Gastroesophageal sphincter (tissue), 3 donors: ENCODE data around the gene ZFR.

Source experiments
- CTCF ChIP-seq, 4 experiments: fragments of 200-600 bp in 2 of 4; fragments of 450-650 bp in 2 of 4; sonication (generic) in 1 of 4; IDR thresholded peaks; one replicate each; pipeline ENCODE4 v1.5.1; 2017 to 2019; ENCODE audit warnings: antibody characterized with exemption in 4 of 4, mild to moderate bottlenecking in 2 of 4, moderate library complexity in 2 of 4
- EP300 ChIP-seq: sonication (generic); formaldehyde crosslinking; IDR thresholded peaks from one replicate; pipeline ENCODE4 v1.6.1; 2017; ENCODE audit warnings: antibody characterized with exemption, mild to moderate bottlenecking
- POLR2A ChIP-seq, 2 donors: fragments of 450-650 bp; IDR thresholded peaks; one replicate each; pipeline ENCODE4 v1.6.1; 2017; ENCODE audit warnings: antibody characterized with exemption in 2 of 2, mild to moderate bottlenecking in 2 of 2, moderate library complexity in 1 of 2
- POLR2AphosphoS5 ChIP-seq: sonication (generic); formaldehyde crosslinking; IDR thresholded peaks from one replicate; pipeline ENCODE4 v1.6.1; 2017; ENCODE audit warnings: antibody characterized with exemption

- TF ChIP-seq CTCF (IDR thresholded peaks at IDR 0.05), result no peak
- TF ChIP-seq POLR2AphosphoS5, result no peak
- no peak for TF ChIP-seq POLR2A (IDR thresholded peaks at IDR 0.05)
- TF ChIP-seq EP300, result no peak
These were observed 111.6 kb downstream of the ZFR start for GRCh38 chr5:32332966-32333365.
